ENCODE results near the gene P2RY12. TPM values are rescaled to one million over a fixed set of nuclear protein-coding genes. Genes with fewer than 3 reads are reported as not detected.

Gene P2RY12
- total and polyA plus RNA-seq, 4 donors, result 0.16 to 3.0 (median 1.2) TPM

DNA sequence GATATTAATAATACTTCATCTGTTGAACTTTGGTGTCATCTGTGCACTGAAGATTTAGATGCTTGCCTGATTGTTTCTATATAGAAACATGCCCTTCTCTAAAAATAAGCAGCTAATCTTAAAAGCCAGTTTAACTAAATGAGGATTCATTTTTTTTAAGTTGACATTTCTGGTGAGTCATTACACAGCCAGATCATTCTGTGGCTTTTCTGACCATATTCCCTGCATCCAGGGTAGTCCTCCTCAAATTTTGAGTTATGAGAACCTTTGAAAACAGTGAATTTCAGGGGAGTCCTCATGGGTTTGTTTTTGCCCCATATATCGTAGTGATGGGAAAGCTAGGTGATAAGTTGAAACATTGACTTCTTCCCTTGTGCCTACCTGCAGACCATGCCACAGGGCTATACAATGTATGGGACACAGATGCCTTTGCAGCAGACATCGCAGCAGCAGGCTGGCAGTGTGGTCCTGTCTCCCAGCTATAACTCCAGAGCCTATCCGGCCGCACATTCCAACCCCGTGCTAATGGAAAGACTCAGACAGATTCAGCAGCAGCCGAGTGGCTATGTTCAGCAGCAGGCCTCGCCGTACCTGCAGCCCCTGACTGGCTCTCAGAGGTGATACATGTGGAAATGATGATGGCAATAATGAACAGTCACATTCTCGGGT, 26.5 kb upstream of the P2RY12 start:
- DNase-seq (no peak), ATAC-seq (ENCODE audit: insufficient read depth, low FRiP score) (no peak)
- H3K4me1 ChIP-seq (ENCODE audit: control insufficient read depth in 5 of 5, insufficient read depth in 5 of 5, low read length in 5 of 5), result peaks cover 0 to 3% (median 0%) of the 10 kb centered on the region in 5 donors
- H3K9me3 ChIP-seq (ENCODE audit: control insufficient read depth in 4 of 4, insufficient read depth in 3 of 4, low read length in 3 of 4), result peaks cover 0 to 2% (median 0%) of the 10 kb centered on the region in 4 donors
- no peaks in the 10 kb centered on the region for H3K36me3 ChIP-seq (ENCODE audit: control insufficient read depth in 4 of 4, insufficient read depth in 4 of 4, low read length in 4 of 4)
- no peak overlapping the region for H3K9ac ChIP-seq (ENCODE audit: insufficient read depth in 1 of 2, low read length in 2 of 2)
- 89 to 95% methylated on average over 9 of the region's 9 CpGs for WGBS, 2 donors
- H3K27me3 ChIP-seq (ENCODE audit: control insufficient read depth in 3 of 3, insufficient read depth in 3 of 3, low read length in 2 of 3), result no peaks in the 10 kb centered on the region
- H3K27ac ChIP-seq (ENCODE audit: low read depth in 1 of 2, low read length in 1 of 2), result no peak overlapping the region
- no peak overlapping the region for H3K4me3 ChIP-seq
- TF ChIP-seq, protein P1, sequence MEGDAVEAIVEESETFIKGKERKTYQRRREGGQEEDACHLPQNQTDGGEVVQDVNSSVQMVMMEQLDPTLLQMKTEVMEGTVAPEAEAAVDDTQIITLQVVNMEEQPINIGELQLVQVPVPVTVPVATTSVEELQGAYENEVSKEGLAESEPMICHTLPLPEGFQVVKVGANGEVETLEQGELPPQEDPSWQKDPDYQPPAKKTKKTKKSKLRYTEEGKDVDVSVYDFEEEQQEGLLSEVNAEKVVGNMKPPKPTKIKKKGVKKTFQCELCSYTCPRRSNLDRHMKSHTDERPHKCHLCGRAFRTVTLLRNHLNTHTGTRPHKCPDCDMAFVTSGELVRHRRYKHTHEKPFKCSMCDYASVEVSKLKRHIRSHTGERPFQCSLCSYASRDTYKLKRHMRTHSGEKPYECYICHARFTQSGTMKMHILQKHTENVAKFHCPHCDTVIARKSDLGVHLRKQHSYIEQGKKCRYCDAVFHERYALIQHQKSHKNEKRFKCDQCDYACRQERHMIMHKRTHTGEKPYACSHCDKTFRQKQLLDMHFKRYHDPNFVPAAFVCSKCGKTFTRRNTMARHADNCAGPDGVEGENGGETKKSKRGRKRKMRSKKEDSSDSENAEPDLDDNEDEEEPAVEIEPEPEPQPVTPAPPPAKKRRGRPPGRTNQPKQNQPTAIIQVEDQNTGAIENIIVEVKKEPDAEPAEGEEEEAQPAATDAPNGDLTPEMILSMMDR (IDR thresholded peaks at IDR 0.05; ENCODE audit: control extremely low read depth, extremely low read depth), result no peak

DNA sequence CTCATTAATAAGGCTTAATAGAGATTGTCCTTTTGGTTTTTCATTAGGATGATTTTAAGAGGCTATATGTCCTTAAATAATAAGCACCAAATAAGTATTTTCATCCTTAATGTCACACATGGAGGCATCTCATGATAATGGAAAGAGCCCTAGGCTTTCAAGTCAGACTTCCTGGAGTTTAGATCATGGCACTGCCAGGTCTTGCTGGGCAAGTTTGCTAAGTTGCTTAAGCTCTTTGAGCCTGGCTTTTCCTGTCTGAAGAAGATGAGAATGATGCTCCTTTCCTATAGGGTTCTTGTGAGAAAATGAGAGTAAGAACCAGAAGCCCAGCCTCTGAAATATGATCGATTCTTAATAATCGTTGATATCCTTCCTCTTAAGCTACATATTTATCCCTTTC, 23.4 kb upstream of the P2RY12 start:
- TF ChIP-seq, protein P1 (IDR thresholded peaks at IDR 0.05; ENCODE audit: control extremely low read depth, extremely low read depth), result no peak
- H3K4me3 ChIP-seq, result no peak overlapping the region
- DNase-seq (no peak), ATAC-seq (ENCODE audit: insufficient read depth, low FRiP score) (no peak)
- no peak overlapping the region for H3K9ac ChIP-seq (ENCODE audit: insufficient read depth in 1 of 2, low read length in 2 of 2)
- peaks cover 0 to under 1% (median 0%) of the 10 kb centered on the region in 4 donors for H3K9me3 ChIP-seq (ENCODE audit: control insufficient read depth in 4 of 4, insufficient read depth in 3 of 4, low read length in 3 of 4)
- H3K27me3 ChIP-seq (ENCODE audit: control insufficient read depth in 3 of 3, insufficient read depth in 3 of 3, low read length in 2 of 3), result no peaks in the 10 kb centered on the region
- H3K27ac ChIP-seq (ENCODE audit: low read depth in 1 of 2, low read length in 1 of 2), result no peak overlapping the region
- H3K4me1 ChIP-seq (ENCODE audit: control insufficient read depth in 5 of 5, insufficient read depth in 5 of 5, low read length in 5 of 5), result no peaks in the 10 kb centered on the region
- H3K36me3 ChIP-seq (ENCODE audit: control insufficient read depth in 4 of 4, insufficient read depth in 4 of 4, low read length in 4 of 4), result no peaks in the 10 kb centered on the region
- WGBS, 2 donors, result 93 to 98% methylated on average over 2 of the region's 2 CpGs

DNA sequence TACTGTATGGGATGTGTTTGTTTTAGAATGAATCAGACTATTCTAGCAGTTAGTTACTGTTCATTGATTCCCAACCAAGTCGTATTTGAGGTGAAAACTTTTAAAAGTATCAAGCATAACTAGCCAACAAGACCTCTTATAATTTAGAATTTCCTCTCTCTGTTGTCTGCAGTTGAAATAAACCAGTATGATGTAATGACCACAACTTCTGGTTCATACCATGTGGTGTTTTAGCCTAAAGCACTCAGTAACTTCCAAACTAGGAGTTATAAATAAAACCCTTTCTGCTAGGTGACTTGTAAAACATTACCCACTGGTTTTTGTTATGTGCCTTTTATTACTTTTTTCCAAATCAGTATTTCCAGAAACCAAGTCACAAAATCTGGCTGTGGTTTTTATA, 19.8 kb upstream of the P2RY12 start:
- Histone ChIP-seq H3K27me3 (ENCODE audit: control insufficient read depth in 3 of 3, insufficient read depth in 3 of 3, low read length in 2 of 3) (no peaks in the 10 kb centered on the region), H3K36me3 (ENCODE audit: control insufficient read depth in 4 of 4, insufficient read depth in 4 of 4, low read length in 4 of 4) (no peaks in the 10 kb centered on the region), H3K4me3 (no peak overlapping the region), H3K4me1 (ENCODE audit: control insufficient read depth in 5 of 5, insufficient read depth in 5 of 5, low read length in 5 of 5) (no peaks in the 10 kb centered on the region), H3K9ac (ENCODE audit: insufficient read depth in 1 of 2, low read length in 2 of 2) (no peak overlapping the region), H3K9me3 (ENCODE audit: control insufficient read depth in 4 of 4, insufficient read depth in 3 of 4, low read length in 3 of 4) (no peaks in the 10 kb centered on the region), H3K27ac (ENCODE audit: low read depth in 1 of 2, low read length in 1 of 2) (no peak overlapping the region)
- DNase-seq (no peak), ATAC-seq (ENCODE audit: insufficient read depth, low FRiP score) (no peak)
- WGBS, 2 donors, result 22 to 49% methylated on average over 1 of the region's 1 CpG
- TF ChIP-seq, protein P1 (IDR thresholded peaks at IDR 0.05; ENCODE audit: control extremely low read depth, extremely low read depth), result no peak

DNA sequence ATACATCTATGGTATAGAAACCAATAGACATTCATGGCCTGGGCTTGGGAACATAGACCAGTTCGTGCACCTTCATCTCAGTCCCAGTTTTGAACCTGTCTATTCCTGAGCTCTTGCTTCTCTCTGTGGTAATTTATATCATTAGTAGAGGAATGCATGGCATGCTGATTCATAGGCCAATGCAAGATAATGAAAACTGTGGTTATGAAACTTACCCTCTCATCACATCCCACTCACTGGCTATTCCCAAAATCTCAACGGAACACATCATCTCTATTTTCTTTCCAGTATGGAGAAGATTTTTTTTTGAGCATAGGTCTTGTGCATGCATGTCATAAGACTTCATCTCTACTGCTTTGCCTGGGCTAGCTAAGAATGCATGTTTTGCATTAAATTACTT, 18.7 kb upstream of the P2RY12 start:
- Histone ChIP-seq H3K4me3 (no peak overlapping the region), H3K27ac (ENCODE audit: low read depth in 1 of 2, low read length in 1 of 2) (no peak overlapping the region), H3K9ac (ENCODE audit: insufficient read depth in 1 of 2, low read length in 2 of 2) (no peak overlapping the region), H3K9me3 (ENCODE audit: control insufficient read depth in 4 of 4, insufficient read depth in 3 of 4, low read length in 3 of 4) (no peaks in the 10 kb centered on the region), H3K27me3 (ENCODE audit: control insufficient read depth in 3 of 3, insufficient read depth in 3 of 3, low read length in 2 of 3) (no peaks in the 10 kb centered on the region), H3K4me1 (ENCODE audit: control insufficient read depth in 5 of 5, insufficient read depth in 5 of 5, low read length in 5 of 5) (no peaks in the 10 kb centered on the region), H3K36me3 (ENCODE audit: control insufficient read depth in 4 of 4, insufficient read depth in 4 of 4, low read length in 4 of 4) (no peaks in the 10 kb centered on the region)
- no peak for ATAC-seq (ENCODE audit: insufficient read depth, low FRiP score)
- TF ChIP-seq, protein P1 (IDR thresholded peaks at IDR 0.05; ENCODE audit: control extremely low read depth, extremely low read depth), result no peak
- 81 to 96% methylated on average over 2 of the region's 2 CpGs for WGBS, 2 donors
- no peak for DNase-seq

All from lung (tissue), 12 donors.